Measurements from ENCODE around the gene AMPD3.

The AMPD3 gene

GRCh38 chr11:10478574-10479550, 23.8 kb downstream of the AMPD3 start:
- TF ChIP-seq MAX (IDR thresholded peaks at IDR 0.05) (no peak), TAF1 (IDR thresholded peaks at IDR 0.05; ENCODE audit: low read depth) (no peak), RAD21 (IDR thresholded peaks at IDR 0.05; ENCODE audit: low read depth) (no peak), CEBPB (IDR thresholded peaks at IDR 0.05) (no peak), YY1 (IDR thresholded peaks at IDR 0.05; ENCODE audit: low read depth) (no peak), TEAD4 (IDR thresholded peaks at IDR 0.05) (no peak)

- TF ChIP-seq ZBTB7A (IDR thresholded peaks at IDR 0.05; ENCODE audit: low read depth) (no peak), YY1 (IDR thresholded peaks at IDR 0.05; ENCODE audit: low read depth) (no peak), TCF12 (IDR thresholded peaks at IDR 0.05; ENCODE audit: low read depth) (no peak), NFIC (IDR thresholded peaks at IDR 0.05) (no peak), EGR1 (IDR thresholded peaks at IDR 0.05) (no peak), FOXM1 (IDR thresholded peaks at IDR 0.05; ENCODE audit: borderline replicate concordance, low read depth) (no peak), TAF1 (IDR thresholded peaks at IDR 0.05; ENCODE audit: low read depth) (no peak), TEAD4 (IDR thresholded peaks at IDR 0.05) (no peak), USF1 (IDR thresholded peaks at IDR 0.05) (no peak), MAX (IDR thresholded peaks at IDR 0.05) (no peak), CREB1 (IDR thresholded peaks at IDR 0.05; ENCODE audit: low read depth) (no peak)
Observed at GRCh38 chr11:10480026-10480425, 25.0 kb downstream of the AMPD3 start.

- no peak for TF ChIP-seq RAD21 (IDR thresholded peaks at IDR 0.05; ENCODE audit: low read depth)
- TF ChIP-seq NFIC (IDR thresholded peaks at IDR 0.05), result no peak
- no peak for TF ChIP-seq TEAD4 (IDR thresholded peaks at IDR 0.05)
Observed at GRCh38 chr11:10480760-10481159, 25.7 kb downstream of the AMPD3 start.

- no peak for TF ChIP-seq MAX (IDR thresholded peaks at IDR 0.05)
- TF ChIP-seq YY1 (IDR thresholded peaks at IDR 0.05; ENCODE audit: low read depth), result no peak
- no peak for TF ChIP-seq RAD21 (IDR thresholded peaks at IDR 0.05; ENCODE audit: low read depth)
- TF ChIP-seq ZBTB7A (IDR thresholded peaks at IDR 0.05; ENCODE audit: low read depth), result no peak
Observed at GRCh38 chr11:10481560-10482349, 26.7 kb downstream of the AMPD3 start.

- TF ChIP-seq USF1 (IDR thresholded peaks at IDR 0.05) (no peak), EGR1 (IDR thresholded peaks at IDR 0.05) (no peak)
Observed at GRCh38 chr11:10483174-10483573, 28.1 kb downstream of the AMPD3 start.

GRCh38 chr11:10483584-10483983, 28.5 kb downstream of the AMPD3 start:
- TF ChIP-seq CEBPB (IDR thresholded peaks at IDR 0.05) (no peak), RAD21 (IDR thresholded peaks at IDR 0.05; ENCODE audit: low read depth) (no peak), ZBTB7A (IDR thresholded peaks at IDR 0.05; ENCODE audit: low read depth) (no peak), CREB1 (IDR thresholded peaks at IDR 0.05; ENCODE audit: low read depth) (no peak), TAF1 (IDR thresholded peaks at IDR 0.05; ENCODE audit: low read depth) (no peak), TCF12 (IDR thresholded peaks at IDR 0.05; ENCODE audit: low read depth) (no peak), TEAD4 (IDR thresholded peaks at IDR 0.05) (no peak), REST (IDR thresholded peaks at IDR 0.05; ENCODE audit: low read depth) (no peak)

- TF ChIP-seq EGR1 (IDR thresholded peaks at IDR 0.05) (no peak), CREB1 (IDR thresholded peaks at IDR 0.05; ENCODE audit: low read depth) (no peak), FOXM1 (IDR thresholded peaks at IDR 0.05; ENCODE audit: borderline replicate concordance, low read depth) (no peak), TAF1 (IDR thresholded peaks at IDR 0.05; ENCODE audit: low read depth) (no peak), YY1 (IDR thresholded peaks at IDR 0.05; ENCODE audit: low read depth) (no peak), CEBPB (IDR thresholded peaks at IDR 0.05) (no peak), USF1 (IDR thresholded peaks at IDR 0.05) (no peak), TCF12 (IDR thresholded peaks at IDR 0.05; ENCODE audit: low read depth) (no peak), EP300 (IDR thresholded peaks at IDR 0.05; ENCODE audit: borderline replicate concordance) (no peak), ZBTB7A (IDR thresholded peaks at IDR 0.05; ENCODE audit: low read depth) (no peak), NFIC (IDR thresholded peaks at IDR 0.05) (no peak), REST (IDR thresholded peaks at IDR 0.05; ENCODE audit: low read depth) (no peak)
Observed at GRCh38 chr11:10484461-10485180, 29.6 kb downstream of the AMPD3 start.
